GM23338 (cell line): ENCODE results near the gene HSPG2. TPM values are rescaled to one million over a fixed set of nuclear protein-coding genes. Genes with fewer than 3 reads are reported as not detected.

Source experiments
- ATAC-seq: fragments of 200-7000 bp; cut with Tn5 transposase; 3 replicates; pipeline ENCODE4 v1.9.1; 2020
- DNase-seq: peaks from one replicate; pipeline ENCODE4 v3.0.0-alpha.2; 2015; ENCODE audit warnings: low spot score
- H2AFZ ChIP-seq: fragments of 200-600 bp; sonication (generic); 2 replicates; pipeline ENCODE4 v1.8.0; 2016; ENCODE audit warnings: antibody characterized with exemption, mild to moderate bottlenecking, moderate library complexity
- H3F3A ChIP-seq: fragments of 200-600 bp; sonication (generic); replicated peaks from 2 replicates; pipeline ENCODE4 v1.8.0; 2017; ENCODE audit warnings: antibody characterized with exemption, mixed run types, low read depth
- H3K27ac ChIP-seq: fragments of 200-600 bp; sonication (generic); 2 replicates; pipeline ENCODE4 v1.6.1; 2016; ENCODE audit warnings: low read depth
- H3K27me3 ChIP-seq: fragments of 200-600 bp; sonication (generic); 2 replicates; pipeline ENCODE4 v1.8.0; 2016; ENCODE audit warnings: mild to moderate bottlenecking, mixed run types, moderate library complexity; ENCODE audit not compliant: insufficient read depth
- H3K36me3 ChIP-seq: fragments of 200-600 bp; sonication (generic); 2 replicates; pipeline ENCODE4 v1.8.0; 2016; ENCODE audit warnings: mild to moderate bottlenecking; ENCODE audit not compliant: insufficient read depth
- H3K4me1 ChIP-seq: fragments of 200-600 bp; sonication (generic); 2 replicates; pipeline ENCODE4 v1.8.0; 2016; ENCODE audit warnings: mild to moderate bottlenecking, moderate library complexity; ENCODE audit not compliant: insufficient read depth
- H3K4me2 ChIP-seq: fragments of 200-600 bp; sonication (generic); 2 replicates; pipeline ENCODE4 v1.7.1; 2017; ENCODE audit warnings: mixed run types
- H3K4me3 ChIP-seq: fragments of 200-600 bp; sonication (generic); 2 replicates; pipeline ENCODE4 v1.6.1; 2016; ENCODE audit warnings: mixed run types
- H3K79me2 ChIP-seq: fragments of 200-600 bp; sonication (generic); replicated peaks from 2 replicates; pipeline ENCODE4 v1.8.0; 2017; ENCODE audit warnings: mild to moderate bottlenecking; ENCODE audit not compliant: insufficient read depth
- H3K9me2 ChIP-seq: fragments of 200-600 bp; sonication (generic); 2 replicates; pipeline ENCODE4 v1.8.0; 2017; ENCODE audit not compliant: insufficient read depth
- H4K20me1 ChIP-seq: fragments of 200-600 bp; sonication (generic); replicated peaks from 2 replicates; pipeline ENCODE4 v1.8.0; 2017; ENCODE audit warnings: mild to moderate bottlenecking; ENCODE audit not compliant: insufficient read depth
- H3K27ac Mint-ChIP-seq: 2 replicates; pipeline ENCODE4 v1.8.0; 2020; ENCODE audit warnings: inconsistent platforms, mild to moderate bottlenecking, moderate library complexity, mixed read lengths
- H3K27me3 Mint-ChIP-seq: 3 replicates; pipeline ENCODE4 v1.8.0; 2022; ENCODE audit warnings: low read depth, mild to moderate bottlenecking, moderate library complexity, mixed read lengths, inconsistent platforms; ENCODE audit not compliant: insufficient read depth, poor library complexity
- H3K36me3 Mint-ChIP-seq: 3 replicates; pipeline ENCODE4 v1.8.0; 2021; ENCODE audit warnings: low read depth, mild to moderate bottlenecking, inconsistent platforms, moderate library complexity, mixed read lengths
- H3K4me1 Mint-ChIP-seq: 3 replicates; pipeline ENCODE4 v1.8.0; 2020; ENCODE audit warnings: mild to moderate bottlenecking, inconsistent platforms, mixed read lengths
- H3K4me3 Mint-ChIP-seq: 3 replicates; pipeline ENCODE4 v1.8.0; 2021; ENCODE audit warnings: moderate library complexity, mild to moderate bottlenecking, inconsistent platforms, mixed read lengths
- H3K9me3 Mint-ChIP-seq: 3 replicates; pipeline ENCODE4 v1.8.0; 2020; ENCODE audit warnings: moderate library complexity, mild to moderate bottlenecking, inconsistent platforms, mixed read lengths
- EZH2phosphoT487 ChIP-seq: fragments of 200-600 bp; sonication (generic); IDR thresholded peaks from one replicate; pipeline ENCODE4 v1.8.1; 2018; ENCODE audit warnings: antibody characterized with exemption; ENCODE audit not compliant: unreplicated experiment
- JUNB ChIP-seq: IDR thresholded peaks from one replicate; pipeline ENCODE4 v1.6.1; 2016; ENCODE audit warnings: antibody characterized with exemption; ENCODE audit not compliant: unreplicated experiment
- POLR2AphosphoS5 ChIP-seq: IDR thresholded peaks from 2 replicates; pipeline ENCODE4 v1.6.1; 2016; ENCODE audit warnings: antibody characterized with exemption, low read depth
- polyA plus RNA-seq: library from polyadenylated mRNA; unstranded; fragments of >200 nt; fragmentation: Nextera tagmentation; extraction: Ambion mirVana; gene quantifications from 2 replicates; pipeline ENCODE4 v1.2.1, GENCODE V29; 2016
- total RNA-seq: library from RNA; depleted of rRNA; stranded (reverse); fragments of >200 nt; shearing (Covaris generic); gene quantifications from 2 replicates; pipeline ENCODE4 v1.2.3, GENCODE V29; 2014
- TF ChIP-seq, protein P1 (sequence below): fragments of 250-450 bp; sonication (Bioruptor Pico); IDR thresholded peaks from 2 replicates; pipeline ENCODE4 v1.5.0; 2020; ENCODE audit warnings: mild to moderate bottlenecking, moderate library complexity
- TF ChIP-seq, protein P2 (sequence below): IDR thresholded peaks from 2 replicates; pipeline ENCODE4 v1.6.1; 2016; ENCODE audit warnings: antibody characterized with exemption

HSPG2 gene
- total and polyA plus RNA-seq, 2 experiments from 2014 or later = 14.9 to 70.8 TPM

DNA sequence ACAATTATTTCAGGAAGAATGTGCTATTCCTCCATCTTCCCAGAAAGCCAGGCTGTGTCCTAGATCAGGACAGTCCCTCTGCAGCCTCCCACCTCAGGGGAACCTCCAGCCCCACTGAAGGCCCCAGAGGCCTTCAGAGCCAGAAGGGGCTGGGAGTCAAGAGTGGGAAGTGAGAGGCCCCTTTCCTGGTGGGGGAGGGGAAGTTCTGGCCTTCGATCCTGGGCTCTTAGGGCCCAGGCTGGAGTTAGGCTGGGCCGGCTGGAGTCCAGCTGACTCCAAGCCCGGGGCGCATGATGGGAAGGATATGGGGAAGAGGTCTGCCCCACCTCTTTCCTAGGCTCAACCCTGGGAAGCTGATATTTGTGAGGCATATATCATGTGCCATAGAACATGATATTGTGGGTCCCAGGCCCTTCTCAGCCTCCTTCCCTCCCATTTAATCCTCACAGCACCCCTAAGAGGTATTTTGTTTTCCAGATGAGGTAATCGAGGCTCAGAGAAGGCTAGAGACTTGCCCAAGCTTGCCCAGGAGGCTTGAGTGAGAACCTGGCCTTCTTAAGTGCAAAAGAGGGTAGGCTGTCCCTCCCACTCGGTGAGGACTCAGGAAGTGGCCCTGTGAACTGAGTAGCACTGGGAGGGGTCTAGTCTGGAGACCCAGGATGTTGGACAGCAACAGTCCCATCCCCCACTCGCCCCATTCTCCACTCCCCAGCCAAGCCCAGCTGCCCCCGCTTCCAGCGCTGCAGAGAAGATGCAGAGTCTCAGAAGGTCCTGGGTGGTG, 18.6 kb upstream of the HSPG2 start (continued):
- TF ChIP-seq, protein P1, sequence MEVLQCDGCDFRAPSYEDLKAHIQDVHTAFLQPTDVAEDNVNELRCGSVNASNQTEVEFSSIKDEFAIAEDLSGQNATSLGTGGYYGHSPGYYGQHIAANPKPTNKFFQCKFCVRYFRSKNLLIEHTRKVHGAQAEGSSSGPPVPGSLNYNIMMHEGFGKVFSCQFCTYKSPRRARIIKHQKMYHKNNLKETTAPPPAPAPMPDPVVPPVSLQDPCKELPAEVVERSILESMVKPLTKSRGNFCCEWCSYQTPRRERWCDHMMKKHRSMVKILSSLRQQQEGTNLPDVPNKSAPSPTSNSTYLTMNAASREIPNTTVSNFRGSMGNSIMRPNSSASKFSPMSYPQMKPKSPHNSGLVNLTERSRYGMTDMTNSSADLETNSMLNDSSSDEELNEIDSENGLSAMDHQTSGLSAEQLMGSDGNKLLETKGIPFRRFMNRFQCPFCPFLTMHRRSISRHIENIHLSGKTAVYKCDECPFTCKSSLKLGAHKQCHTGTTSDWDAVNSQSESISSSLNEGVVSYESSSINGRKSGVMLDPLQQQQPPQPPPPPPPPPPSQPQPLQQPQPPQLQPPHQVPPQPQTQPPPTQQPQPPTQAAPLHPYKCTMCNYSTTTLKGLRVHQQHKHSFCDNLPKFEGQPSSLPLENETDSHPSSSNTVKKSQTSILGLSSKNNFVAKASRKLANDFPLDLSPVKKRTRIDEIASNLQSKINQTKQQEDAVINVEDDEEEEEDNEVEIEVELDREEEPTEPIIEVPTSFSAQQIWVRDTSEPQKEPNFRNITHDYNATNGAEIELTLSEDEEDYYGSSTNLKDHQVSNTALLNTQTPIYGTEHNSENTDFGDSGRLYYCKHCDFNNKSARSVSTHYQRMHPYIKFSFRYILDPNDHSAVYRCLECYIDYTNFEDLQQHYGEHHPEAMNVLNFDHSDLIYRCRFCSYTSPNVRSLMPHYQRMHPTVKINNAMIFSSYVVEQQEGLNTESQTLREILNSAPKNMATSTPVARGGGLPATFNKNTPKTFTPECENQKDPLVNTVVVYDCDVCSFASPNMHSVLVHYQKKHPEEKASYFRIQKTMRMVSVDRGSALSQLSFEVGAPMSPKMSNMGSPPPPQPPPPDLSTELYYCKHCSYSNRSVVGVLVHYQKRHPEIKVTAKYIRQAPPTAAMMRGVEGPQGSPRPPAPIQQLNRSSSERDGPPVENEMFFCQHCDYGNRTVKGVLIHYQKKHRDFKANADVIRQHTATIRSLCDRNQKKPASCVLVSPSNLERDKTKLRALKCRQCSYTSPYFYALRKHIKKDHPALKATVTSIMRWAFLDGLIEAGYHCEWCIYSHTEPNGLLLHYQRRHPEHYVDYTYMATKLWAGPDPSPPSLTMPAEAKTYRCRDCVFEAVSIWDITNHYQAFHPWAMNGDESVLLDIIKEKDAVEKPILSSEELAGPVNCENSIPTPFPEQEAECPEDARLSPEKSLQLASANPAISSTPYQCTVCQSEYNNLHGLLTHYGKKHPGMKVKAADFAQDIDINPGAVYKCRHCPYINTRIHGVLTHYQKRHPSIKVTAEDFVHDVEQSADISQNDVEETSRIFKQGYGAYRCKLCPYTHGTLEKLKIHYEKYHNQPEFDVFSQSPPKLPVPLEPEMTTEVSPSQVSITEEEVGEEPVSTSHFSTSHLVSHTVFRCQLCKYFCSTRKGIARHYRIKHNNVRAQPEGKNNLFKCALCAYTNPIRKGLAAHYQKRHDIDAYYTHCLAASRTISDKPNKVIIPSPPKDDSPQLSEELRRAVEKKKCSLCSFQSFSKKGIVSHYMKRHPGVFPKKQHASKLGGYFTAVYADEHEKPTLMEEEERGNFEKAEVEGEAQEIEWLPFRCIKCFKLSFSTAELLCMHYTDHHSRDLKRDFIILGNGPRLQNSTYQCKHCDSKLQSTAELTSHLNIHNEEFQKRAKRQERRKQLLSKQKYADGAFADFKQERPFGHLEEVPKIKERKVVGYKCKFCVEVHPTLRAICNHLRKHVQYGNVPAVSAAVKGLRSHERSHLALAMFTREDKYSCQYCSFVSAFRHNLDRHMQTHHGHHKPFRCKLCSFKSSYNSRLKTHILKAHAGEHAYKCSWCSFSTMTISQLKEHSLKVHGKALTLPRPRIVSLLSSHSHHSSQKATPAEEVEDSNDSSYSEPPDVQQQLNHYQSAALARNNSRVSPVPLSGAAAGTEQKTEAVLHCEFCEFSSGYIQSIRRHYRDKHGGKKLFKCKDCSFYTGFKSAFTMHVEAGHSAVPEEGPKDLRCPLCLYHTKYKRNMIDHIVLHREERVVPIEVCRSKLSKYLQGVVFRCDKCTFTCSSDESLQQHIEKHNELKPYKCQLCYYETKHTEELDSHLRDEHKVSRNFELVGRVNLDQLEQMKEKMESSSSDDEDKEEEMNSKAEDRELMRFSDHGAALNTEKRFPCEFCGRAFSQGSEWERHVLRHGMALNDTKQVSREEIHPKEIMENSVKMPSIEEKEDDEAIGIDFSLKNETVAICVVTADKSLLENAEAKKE (CRISPR knock-in tag) = no peak

- TF ChIP-seq POLR2AphosphoS5 (no peak), JUNB (no peak), EZH2phosphoT487 (no peak)
- TF ChIP-seq, protein P2, sequence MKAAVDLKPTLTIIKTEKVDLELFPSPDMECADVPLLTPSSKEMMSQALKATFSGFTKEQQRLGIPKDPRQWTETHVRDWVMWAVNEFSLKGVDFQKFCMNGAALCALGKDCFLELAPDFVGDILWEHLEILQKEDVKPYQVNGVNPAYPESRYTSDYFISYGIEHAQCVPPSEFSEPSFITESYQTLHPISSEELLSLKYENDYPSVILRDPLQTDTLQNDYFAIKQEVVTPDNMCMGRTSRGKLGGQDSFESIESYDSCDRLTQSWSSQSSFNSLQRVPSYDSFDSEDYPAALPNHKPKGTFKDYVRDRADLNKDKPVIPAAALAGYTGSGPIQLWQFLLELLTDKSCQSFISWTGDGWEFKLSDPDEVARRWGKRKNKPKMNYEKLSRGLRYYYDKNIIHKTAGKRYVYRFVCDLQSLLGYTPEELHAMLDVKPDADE = no peak
- Mint-ChIP-seq H3K36me3 (no peaks in the 10 kb centered on the region), H3K27me3 (peaks cover 10% of the 10 kb centered on the region), H3K4me1 (peaks cover 22% of the 10 kb centered on the region), H3K27ac (no peak overlapping the region), H3K9me3 (no peaks in the 10 kb centered on the region), H3K4me3 (no peak overlapping the region)
- Histone ChIP-seq H3K79me2 (no peaks in the 10 kb centered on the region), H4K20me1 (no peaks in the 10 kb centered on the region), H3K4me3 (no peak overlapping the region), H3K27ac (no peak overlapping the region), H3K9me2 (no peaks in the 10 kb centered on the region), H3K4me1 (peaks cover 8% of the 10 kb centered on the region; the same call in 1 of the 2 replicates), H3K4me2 (no peak overlapping the region), H2AFZ (no peak overlapping the region), H3K36me3 (no peaks in the 10 kb centered on the region), H3K27me3 (no peaks in the 10 kb centered on the region), H3F3A (no peaks in the 10 kb centered on the region)
- no peak for DNase-seq
- ATAC-seq = no peak
Measured at GRCh38 chr1:21955058-21955457, 17.9 kb upstream of the HSPG2 start.
